ENCODE data around the gene LAIR2.

LAIR2 gene

DNA sequence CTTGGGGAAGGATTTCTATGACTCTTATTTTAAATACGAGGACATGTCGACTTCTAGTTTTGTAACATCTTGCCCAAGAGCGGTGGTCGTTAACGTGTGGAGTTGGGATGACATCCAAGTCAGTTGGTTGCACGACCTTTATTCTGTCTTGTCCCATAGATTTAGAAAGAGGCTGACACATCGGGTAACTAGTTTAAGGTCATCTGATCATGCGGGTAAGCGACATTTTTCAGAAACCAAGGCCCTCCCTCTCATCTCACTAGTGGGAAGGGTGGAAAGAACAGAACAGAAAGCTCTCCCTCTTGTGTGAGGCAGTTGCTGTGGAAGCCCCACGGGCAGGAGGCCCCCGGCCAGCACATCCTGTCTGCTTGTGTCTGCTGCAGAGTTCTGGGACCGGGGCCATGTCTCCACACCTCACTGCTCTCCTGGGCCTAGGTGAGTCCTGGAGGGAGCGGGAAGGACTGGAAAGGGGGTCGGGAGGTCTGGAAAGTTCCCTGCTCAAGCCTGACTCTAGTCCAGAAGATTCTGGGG is at the start of gene LAIR2:
Gene LAIR2 (plus strand): TSS at position 314 of the 531 bp plus-strand sequence. CDS start 88 bp downstream, at position 402.
- no peak for DNase-seq

GRCh38 chr19:54453921-54454780 is 48.5 kb upstream of the LAIR2 start:
- no peak for DNase-seq

GRCh38 chr19:54454781-54455675 is 47.6 kb upstream of the LAIR2 start:
- DNase-seq, result no peak

DNA sequence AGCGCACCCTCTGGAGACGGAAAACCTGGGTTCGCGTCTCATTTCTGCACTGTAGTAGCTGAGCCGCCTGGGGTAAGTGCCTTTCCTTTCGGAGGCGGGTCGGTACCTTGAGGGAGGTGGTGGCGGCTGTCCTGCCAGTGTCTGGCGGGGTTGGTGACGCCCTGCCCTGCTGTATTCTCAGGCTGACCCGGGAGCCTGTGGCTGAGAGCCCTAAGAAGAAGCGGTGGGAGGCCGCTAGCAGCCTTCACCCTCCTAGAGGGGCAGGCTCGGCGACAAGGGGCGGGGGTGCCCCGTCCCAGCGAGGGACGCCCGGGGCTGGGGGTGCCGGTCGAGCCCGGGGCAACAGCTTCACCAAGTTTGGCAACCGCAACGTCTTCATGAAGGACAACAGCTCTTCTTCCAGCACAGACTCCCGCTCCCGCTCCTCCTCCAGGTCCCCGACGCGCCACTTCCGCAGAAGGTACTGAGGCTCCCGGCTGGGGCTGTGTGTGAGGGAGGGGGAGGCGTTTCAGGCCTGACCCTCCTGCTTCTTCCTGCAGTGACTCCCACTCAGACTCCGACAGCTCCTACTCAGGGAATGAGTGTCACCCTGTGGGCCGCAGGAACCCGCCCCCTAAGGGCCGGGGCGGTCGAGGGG is 46.7 kb upstream of the LAIR2 start:
- no peak for DNase-seq

GRCh38 chr19:54456423-54457373 is 45.9 kb upstream of the LAIR2 start:
- no peak for DNase-seq

DNA sequence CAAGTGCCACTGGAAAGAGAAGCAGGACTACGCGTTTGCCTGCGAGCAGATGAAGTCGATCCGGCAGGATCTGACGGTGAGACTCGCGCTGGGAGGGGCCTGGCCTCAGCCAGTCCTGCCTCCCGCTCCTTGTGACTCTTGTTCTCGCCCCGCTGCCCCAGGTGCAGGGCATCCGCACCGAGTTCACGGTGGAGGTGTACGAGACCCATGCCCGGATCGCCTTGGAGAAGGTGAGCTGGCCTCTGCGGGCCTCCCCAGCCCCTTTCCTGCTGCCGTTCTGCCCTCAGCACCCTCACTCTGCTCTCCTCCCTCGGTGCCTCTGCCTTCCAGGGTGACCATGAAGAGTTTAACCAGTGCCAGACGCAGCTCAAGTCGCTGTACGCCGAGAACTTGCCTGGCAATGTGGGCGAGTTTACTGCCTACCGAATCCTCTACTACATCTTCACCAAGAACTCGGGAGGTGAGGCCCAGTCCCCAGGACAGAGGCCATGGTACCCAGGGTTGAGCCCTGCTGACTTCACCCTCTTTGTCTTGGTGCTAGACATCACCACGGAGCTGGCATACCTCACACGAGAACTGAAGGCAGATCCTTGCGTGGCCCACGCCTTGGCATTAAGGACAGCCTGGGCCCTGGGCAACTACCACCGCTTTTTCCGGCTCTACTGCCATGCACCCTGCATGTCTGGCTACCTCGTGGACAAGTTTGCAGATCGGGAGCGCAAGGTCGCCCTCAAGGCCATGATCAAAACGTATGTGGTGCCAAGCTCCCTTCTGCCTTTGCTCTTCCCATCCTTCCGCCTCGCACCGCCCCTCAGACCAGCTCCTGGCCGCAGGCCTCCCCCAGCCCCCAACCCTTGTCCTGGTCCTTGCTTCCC is 44.6 kb upstream of the LAIR2 start:
- DNase-seq, result no peak

GRCh38 chr19:54458648-54459281 is 43.9 kb upstream of the LAIR2 start:
- no peak for DNase-seq

DNA sequence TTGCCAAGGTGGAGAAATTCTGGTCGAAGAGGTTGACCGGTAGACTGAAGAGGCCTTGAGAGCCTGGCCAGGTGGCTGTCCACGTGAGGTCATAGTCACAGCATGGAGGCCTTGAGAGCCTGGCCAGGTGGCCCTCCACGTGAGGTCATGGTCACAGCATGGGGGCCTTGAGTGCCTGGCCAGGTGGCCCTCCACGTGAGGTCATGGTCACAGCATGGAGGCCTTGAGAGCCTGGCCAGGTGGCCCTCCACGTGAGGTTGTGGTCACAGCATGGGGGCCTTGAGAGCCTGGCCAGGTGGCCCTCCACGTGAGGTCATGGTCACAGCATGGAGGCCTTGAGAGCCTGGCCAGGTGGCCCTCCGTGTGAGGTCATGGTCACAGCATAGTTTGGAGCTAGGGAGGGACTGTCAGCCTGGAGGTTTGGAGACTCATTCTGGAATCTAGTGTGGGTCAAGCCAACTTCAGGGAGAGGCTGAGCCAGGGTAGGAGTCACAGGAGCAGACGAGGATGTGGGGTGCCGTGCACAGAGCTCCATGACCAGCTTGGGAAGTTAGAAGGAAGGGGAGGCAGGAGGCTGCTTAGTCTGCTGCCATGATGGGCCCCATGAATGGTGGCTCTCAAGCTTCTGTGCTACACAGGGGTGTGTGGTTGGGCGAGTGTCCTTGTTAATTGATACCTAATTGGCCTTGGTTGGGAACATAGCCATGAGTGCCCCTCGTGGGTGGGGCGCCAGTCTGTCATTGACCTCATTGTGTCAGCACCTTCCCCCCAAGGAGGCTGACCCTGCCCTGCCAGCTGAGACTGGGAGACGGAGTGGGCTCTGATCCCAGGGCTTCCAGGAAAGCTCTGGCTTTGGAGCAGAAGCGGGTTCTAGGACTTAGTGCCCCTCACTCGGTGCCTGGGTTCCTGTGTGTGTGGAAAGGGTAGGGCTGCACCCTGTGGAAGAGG is 43.1 kb upstream of the LAIR2 start:
- DNase-seq, result no peak

- DNase-seq, result no peak
Measured at GRCh38 chr19:54460230-54461005, 42.2 kb upstream of the LAIR2 start.

- no peak for DNase-seq
Measured at GRCh38 chr19:54461210-54461609, 41.4 kb upstream of the LAIR2 start.

- no peak for DNase-seq
Measured at GRCh38 chr19:54461613-54462012, 41.0 kb upstream of the LAIR2 start.

DNA sequence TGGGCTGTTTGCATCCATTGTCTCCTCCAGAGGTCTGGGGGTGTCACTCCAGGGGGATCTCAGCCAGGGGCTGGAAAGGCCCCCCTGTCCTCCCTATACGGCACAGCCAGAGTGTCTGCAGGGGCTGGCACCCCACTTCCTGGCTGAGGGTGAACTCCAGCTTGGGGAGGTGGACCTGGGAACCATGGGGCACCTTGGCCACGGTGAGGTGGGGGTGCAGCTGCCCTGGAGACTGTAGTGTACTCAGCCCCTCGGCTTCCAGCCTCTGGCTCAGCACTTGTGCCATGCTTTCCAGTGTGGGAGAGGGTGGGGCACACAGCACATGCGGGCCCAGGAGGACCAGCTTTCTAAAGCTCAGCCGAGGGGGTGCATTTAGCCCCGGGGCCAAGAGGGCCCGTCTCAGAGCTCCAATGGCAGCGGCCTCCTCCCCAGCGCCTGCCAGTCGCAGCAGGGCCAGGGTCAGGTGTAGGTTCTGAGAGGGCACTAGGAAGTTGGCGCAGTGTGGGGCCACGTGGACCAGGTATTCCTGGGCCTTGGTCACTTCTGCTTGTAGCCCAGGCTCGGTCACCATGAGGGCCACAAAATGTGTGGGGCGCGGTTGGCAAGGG is 40.5 kb upstream of the LAIR2 start:
- no peak for DNase-seq

DNA sequence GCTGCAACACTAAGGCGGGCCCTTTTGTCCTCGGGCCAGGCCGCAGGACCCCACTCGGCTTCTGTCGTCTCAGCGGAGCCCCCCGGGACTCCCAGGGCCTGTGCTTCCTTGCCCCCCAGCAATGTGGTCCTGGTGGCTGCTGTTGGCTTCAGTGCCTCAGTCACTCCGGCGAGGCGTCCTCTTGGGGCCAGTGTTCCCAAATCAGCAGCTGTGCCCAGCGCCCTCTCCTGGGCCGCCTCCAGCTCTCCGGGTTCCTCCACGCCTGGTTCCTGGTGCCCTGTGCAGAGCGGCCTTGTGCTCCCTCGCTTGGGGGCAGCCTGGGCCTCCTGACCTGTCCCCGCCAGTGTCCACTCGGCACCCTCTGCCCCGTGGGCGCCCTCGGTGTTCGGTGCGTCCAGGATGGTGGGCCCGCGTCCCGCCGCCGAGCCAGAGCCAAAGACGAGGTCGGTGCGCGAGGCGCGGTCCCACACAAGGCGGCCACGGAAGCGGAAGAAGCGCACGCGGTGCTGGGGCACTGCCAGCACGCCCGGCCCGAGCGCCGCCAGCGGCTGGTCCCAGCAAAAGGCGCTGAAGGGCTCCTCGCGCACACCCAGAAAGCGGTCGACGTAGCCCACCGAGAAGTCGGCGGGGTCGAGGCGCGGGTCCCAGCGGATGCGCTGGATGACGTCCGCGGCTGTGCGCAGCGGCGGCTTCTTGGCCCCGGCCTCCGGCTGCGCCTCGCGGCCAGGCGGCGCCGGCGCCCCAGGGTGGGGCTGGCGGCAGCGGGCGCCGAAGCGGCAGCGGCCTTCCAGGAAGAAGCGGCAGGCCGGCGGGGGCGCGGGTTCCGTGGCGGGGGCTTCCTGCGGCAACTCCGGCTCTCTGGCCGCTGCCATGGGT is 39.7 kb upstream of the LAIR2 start:
- no peak for DNase-seq

DNA sequence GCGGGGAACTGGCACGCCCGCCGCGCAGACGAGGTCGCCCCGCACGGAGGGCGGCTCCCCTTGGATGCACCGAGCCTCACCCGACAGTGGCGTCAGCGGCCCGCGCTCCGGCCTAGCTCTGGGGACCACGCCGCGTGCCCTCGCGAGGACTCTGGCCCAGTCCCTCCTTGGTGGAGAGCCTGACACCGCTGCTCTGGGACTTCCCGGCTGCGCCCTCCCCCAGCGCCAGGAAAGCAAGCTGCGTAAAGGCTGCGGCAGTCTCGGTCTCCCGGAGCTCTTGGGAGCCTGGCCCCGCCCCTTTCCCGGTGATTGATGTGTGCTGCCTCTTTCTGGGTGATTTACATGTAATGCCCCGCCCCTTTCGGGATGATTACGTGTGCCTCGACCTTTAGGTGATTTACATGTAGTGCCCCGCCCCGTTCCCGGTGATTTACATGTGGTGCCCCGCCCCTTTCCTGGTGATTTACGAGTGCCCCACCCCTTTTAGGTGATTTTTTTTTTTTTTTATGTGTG is 39.0 kb upstream of the LAIR2 start, which contains the start of gene LENG9:
Gene LENG9 (minus strand): TSS at position 248 of the 513 bp plus-strand sequence. CDS start 252 bp downstream, outside the sequence.
- peak; percentile 11 for DNase-seq

GRCh38 chr19:54464044-54464629 is 38.5 kb upstream of the LAIR2 start:
- no peak for DNase-seq

All from NCI-H524 treated with DMSO at 0.1 percent for 48 hours (cell line).